Naive thymus-derived CD8-positive, alpha-beta T cell (primary cell): Measurements from ENCODE around the gene TRAPPC12. TPM values are rescaled to one million over a fixed set of nuclear protein-coding genes. Genes with fewer than 3 reads are reported as not detected.

Experiments used
- ATAC-seq, 2 donors: fragments of 150-1000 bp; cut with Tn5 transposase in 1 of 2; sonication (Bioruptor Pico), chemical (Tn5 transposase) in 1 of 2; 1 replicate in 1 of 2; 2 replicates in 1 of 2; pipeline ENCODE4 v1.10.0; 2021; ENCODE audit warnings: mild to moderate bottlenecking in 2 of 2, moderate library complexity in 2 of 2
- POLR2A ChIA-PET: fragments of 350-600 bp; sonication (Branson Sonifier 250); formaldehyde crosslinking; loops from one replicate; lab custom pipeline; 2021; ENCODE audit warnings: antibody characterized with exemption; lab: Charles Lee
- DNase-seq, 10 donors: peaks; one replicate each; pipeline versions ENCODE4 v3.0.0 to v3.0.0-alpha.2; 2020 to 2022
- H3K27ac Mint-ChIP-seq, 10 donors: one replicate each; pipeline ENCODE4 v1.8.0; 2020 to 2022; ENCODE audit warnings: mild to moderate bottlenecking in 10 of 10, mixed read lengths in 10 of 10, moderate library complexity in 4 of 10, inconsistent platforms in 1 of 10
- H3K27me3 Mint-ChIP-seq, 5 donors: one replicate each; pipeline ENCODE4 v1.8.0; 2021 to 2022; ENCODE audit warnings: mixed read lengths in 5 of 5
- H3K36me3 Mint-ChIP-seq, 3 donors: one replicate each; pipeline ENCODE4 v1.8.0; 2020 to 2022; ENCODE audit warnings: mixed read lengths in 3 of 3, mild to moderate bottlenecking in 2 of 3, inconsistent platforms in 1 of 3
- H3K4me1 Mint-ChIP-seq, 4 donors: one replicate each; pipeline ENCODE4 v1.8.0; 2021 to 2022; ENCODE audit warnings: mixed read lengths in 4 of 4
- H3K4me3 Mint-ChIP-seq, 10 donors: one replicate each; pipeline ENCODE4 v1.8.0; 2020 to 2022; ENCODE audit warnings: mild to moderate bottlenecking in 10 of 10, mixed read lengths in 10 of 10, moderate library complexity in 6 of 10, inconsistent platforms in 1 of 10
- H3K9me3 Mint-ChIP-seq, 9 donors: one replicate each; pipeline ENCODE4 v1.8.0; 2020 to 2022; ENCODE audit warnings: mixed read lengths in 9 of 9, mild to moderate bottlenecking in 3 of 9, inconsistent platforms in 1 of 9, moderate library complexity in 1 of 9
- polyA plus RNA-seq, 3 donors: library from polyadenylated mRNA; unstranded; fragments of 300-500 nt; fragmentation: Illumina TruSeq; gene quantifications; one replicate each; pipeline ENCODE4 v1.2.3, GENCODE V29; 2021
- total RNA-seq, 8 experiments: library from RNA in 2 of 8; stranded (reverse) in 2 of 8; gene quantifications; one replicate each; pipeline ENCODE4 v1.2.3 and lab custom pipeline; 2021 to 2026

TRAPPC12 gene
- total and polyA plus RNA-seq, 5 experiments from 2014 or later = 23.8 to 162 (median 44.0) TPM

DNA sequence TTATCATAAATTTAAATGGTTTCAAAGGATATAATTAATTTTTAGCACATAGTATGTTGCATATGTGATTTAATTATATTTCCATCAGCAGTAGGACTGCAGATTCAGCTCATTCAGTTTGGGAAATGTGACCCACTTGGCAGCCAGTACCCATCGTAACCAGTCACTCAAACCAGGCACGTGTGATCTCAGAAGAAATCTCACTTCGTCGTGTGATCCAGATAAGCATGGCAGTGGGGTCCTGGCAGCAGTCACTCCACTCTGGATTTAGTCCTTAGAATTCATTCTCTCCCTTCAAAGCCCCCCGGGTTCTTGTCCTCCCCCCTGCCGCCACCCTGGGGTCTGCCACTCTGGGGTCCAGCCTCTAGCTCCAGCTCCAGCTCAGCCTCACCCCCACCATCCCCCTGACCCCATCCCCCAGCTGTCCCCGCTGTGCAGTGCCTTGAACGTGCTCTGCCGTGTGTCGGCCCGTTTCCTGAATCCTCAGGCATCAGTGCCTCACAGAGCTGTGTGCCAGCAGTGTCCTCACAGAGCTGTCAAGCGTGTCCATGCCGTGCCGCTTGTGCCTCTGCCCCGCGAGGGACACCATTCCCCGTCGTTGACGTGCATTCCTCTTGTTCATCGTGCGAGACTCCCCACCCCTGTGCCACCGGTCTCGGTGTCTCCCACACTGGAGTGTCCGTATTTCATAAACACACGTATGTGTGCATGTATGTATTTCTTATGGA, 34.8 kb downstream of the TRAPPC12 start:
- POLR2A ChIA-PET = no interaction called here
- H3K4me1 Mint-ChIP-seq = peaks cover 7 to 40% (median 15%) of the 10 kb centered on the region in 4 donors
- DNase-seq = no peak
- H3K36me3 Mint-ChIP-seq = peaks cover 0 to 69% (median 3%) of the 10 kb centered on the region in 3 donors
- H3K9me3 Mint-ChIP-seq = no peaks in the 10 kb centered on the region
- ATAC-seq = no peak
- no peak overlapping the region for H3K4me3 Mint-ChIP-seq
- H3K27me3 Mint-ChIP-seq = no peaks in the 10 kb centered on the region
- peak overlapping the region in 5 of 10 donors; percentile 9 to 51 (median 21) for H3K27ac Mint-ChIP-seq

DNA sequence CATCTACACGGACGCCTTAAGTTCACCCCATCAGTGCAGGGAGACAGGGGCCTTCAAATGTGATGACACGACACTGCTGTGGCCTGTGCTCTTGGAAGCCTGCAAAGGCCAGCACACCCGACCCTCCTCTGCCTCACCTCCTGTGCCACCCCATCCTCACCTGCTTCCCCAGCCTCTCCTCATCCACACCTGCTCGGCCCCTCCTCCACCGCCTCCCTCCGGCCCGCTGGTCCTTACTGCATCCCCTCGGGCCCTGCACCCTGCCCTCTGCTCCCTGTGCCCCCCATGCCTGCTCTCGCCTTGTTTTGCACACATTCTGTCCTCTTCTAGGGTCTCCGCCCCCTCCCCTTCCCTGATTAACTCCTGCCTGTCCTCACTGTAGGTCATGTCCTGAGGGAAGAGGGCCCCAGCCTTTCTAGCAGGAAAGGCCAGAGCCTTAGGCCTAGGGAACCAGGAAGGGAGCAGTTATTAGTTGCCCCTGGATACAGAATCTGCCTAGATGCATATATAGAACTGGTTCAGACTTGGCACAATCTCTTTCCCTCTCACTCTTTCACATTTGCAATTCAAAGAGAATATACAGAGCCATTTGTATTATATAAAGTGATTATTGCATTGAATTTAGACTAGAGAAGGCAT, 39.4 kb downstream of the TRAPPC12 start:
- DNase-seq = no peak
- H3K36me3 Mint-ChIP-seq = peaks cover 2 to 84% (median 5%) of the 10 kb centered on the region in 3 donors
- H3K27ac Mint-ChIP-seq = peak overlapping the region in 3 of 10 donors; percentile 28 to 77 (median 55)

DNA sequence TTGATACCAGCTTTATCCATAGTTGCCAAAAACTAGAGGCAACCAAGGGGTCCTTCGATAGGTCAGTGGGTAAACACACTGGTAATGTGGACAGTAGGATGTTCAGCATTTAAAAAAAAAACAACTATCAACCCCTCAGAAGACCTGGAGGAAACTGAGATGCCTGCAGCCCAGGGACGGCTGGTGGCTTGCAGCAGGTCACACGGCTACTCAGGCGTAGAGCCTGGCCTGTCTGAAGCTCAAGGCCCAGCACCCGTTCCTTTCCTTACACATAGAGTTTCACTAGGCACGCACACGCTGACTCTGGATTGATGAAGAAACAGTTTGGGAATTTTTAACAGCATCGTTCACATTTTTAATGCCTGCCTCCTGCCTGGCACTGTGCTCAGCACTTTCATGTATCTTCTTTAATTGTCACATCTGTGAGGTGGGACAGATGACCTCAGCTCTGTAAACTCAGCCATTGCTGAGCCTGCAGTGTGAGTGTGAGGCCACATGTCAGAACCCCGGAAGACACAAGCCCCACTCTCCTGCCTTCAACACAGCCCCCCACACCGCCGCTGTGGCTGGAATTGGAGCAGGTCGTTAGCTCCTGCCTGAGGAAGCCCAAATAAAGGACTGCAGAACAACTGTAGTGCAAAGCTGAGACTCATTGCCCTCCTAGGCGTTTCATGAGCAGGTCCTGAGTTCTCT, 40.7 kb downstream of the TRAPPC12 start:
- DNase-seq (no peak), ATAC-seq (no peak)
- Mint-ChIP-seq H3K27ac (no peak overlapping the region), H3K36me3 (peaks cover 4 to 83% (median 6%) of the 10 kb centered on the region in 3 donors), H3K27me3 (no peaks in the 10 kb centered on the region), H3K4me3 (no peak overlapping the region), H3K9me3 (no peaks in the 10 kb centered on the region), H3K4me1 (peaks cover 5 to 17% (median 12%) of the 10 kb centered on the region in 4 donors)
- POLR2A ChIA-PET = no interaction called here

More for the DNA sequence above, 39.4 kb downstream of the TRAPPC12 start:
- ATAC-seq = no peak
- Mint-ChIP-seq H3K4me1 (peaks cover 4 to 18% (median 10%) of the 10 kb centered on the region in 4 donors), H3K9me3 (no peaks in the 10 kb centered on the region), H3K4me3 (no peak overlapping the region), H3K27me3 (no peaks in the 10 kb centered on the region)
- POLR2A ChIA-PET = no interaction called here

DNA sequence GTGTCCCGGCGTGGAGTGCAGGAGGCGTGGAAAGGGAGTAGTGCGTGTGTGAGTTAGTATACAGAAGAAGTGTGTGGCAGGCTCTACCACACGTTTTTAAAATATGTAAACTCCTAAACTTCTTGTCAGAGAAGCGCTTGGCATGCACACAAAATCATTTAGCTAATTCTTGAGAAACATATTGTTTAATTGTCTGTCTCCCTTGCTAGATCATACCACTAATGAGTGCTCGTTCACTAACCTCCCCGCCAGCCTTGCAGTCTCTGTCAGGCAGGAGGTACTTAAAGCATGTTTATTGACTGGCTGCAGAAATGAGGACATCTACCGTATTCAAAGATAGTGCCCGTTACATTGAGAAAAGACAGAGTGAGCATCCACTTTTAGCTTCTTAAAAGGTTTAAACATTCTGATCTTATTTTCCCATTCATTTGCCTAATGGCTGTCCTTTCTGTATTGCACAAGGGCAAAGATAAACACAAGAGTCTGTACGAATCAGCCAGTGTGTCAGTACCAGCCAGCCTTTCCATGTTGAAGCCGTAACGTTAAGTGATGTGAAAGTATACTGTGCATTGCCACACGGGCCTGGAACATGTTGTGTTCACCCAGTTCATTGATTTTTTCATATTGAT, 41.4 kb downstream of the TRAPPC12 start:
- no peak for DNase-seq
- Mint-ChIP-seq H3K9me3 (no peaks in the 10 kb centered on the region), H3K4me3 (no peak overlapping the region), H3K27me3 (no peaks in the 10 kb centered on the region), H3K36me3 (peaks cover 4 to 83% (median 7%) of the 10 kb centered on the region in 3 donors), H3K27ac (peak overlapping the region in 3 of 10 donors; percentile 32 to 63 (median 37)), H3K4me1 (peaks cover 5 to 15% (median 12%) of the 10 kb centered on the region in 4 donors)
- POLR2A ChIA-PET = no interaction called here
- no peak for ATAC-seq

DNA sequence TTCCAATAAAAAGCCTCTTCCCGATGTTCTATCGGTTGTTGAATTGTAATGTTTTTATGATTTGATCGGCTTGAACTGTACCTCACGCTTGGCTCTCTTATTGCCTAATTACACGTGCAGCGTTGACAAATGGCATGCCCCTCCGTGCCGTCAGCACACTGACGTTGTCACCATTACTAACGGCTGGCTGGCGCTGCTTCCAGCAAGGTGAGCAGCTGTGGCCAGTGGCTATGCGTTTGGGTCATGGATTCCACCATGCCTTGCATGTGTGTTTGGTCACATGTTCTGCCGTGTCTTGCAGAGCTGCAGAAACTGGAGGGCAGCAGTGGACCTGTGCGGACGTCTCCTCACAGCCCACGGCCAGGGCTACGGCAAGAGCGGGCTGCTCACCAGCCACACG, 42.1 kb downstream of the TRAPPC12 start:
- Mint-ChIP-seq H3K27ac (peak overlapping the region in 1 of 10 donors; percentile 40), H3K4me1 (peaks cover 5 to 15% (median 11%) of the 10 kb centered on the region in 4 donors)

DNA sequence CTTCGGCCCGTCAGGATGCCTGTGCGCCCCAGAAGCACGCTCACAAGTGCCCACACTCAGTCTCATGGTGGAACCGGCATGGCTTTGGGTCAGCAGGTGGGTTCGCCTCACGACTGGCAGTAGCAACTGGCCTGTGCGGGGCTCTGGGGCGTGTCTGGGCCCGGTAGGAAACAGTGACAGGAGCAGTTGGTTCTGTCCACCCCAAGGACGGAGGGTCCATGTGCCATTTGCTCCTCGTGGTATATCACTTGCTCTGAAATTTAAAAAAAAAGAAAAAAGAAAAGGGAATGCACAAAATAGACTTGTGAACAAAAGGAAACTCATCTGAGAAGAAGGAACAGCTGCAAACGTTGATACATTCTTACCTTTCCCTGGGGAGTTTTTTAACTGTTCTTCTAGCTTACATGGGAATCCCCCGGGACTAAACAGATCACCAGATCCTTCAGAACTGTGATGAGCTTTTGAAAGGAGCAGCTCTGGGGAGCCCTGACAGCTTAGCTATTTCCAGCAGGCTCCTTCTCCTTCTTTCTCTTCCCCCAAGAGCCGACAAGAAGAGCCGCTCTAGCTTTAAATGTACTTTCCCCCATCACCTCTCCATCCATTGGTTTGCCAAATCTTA, 42.8 kb downstream of the TRAPPC12 start:
- ATAC-seq = no peak
- H3K27ac Mint-ChIP-seq = peak overlapping the region in 3 of 10 donors; percentile 8 to 51 (median 31)
- no peaks in the 10 kb centered on the region for H3K9me3 Mint-ChIP-seq
- peaks cover 4 to 89% (median 7%) of the 10 kb centered on the region in 3 donors for H3K36me3 Mint-ChIP-seq
- H3K4me3 Mint-ChIP-seq = no peak overlapping the region
- POLR2A ChIA-PET = no interaction called here
- DNase-seq = no peak
- no peaks in the 10 kb centered on the region for H3K27me3 Mint-ChIP-seq
- peaks cover 5 to 9% (median 9%) of the 10 kb centered on the region in 4 donors for H3K4me1 Mint-ChIP-seq

More for the DNA sequence above, 42.1 kb downstream of the TRAPPC12 start:
- H3K9me3 Mint-ChIP-seq = no peaks in the 10 kb centered on the region
- ATAC-seq (no peak), DNase-seq (no peak)
- peaks cover 4 to 88% (median 7%) of the 10 kb centered on the region in 3 donors for H3K36me3 Mint-ChIP-seq
- POLR2A ChIA-PET = no interaction called here
- no peaks in the 10 kb centered on the region for H3K27me3 Mint-ChIP-seq
- H3K4me3 Mint-ChIP-seq = no peak overlapping the region

DNA sequence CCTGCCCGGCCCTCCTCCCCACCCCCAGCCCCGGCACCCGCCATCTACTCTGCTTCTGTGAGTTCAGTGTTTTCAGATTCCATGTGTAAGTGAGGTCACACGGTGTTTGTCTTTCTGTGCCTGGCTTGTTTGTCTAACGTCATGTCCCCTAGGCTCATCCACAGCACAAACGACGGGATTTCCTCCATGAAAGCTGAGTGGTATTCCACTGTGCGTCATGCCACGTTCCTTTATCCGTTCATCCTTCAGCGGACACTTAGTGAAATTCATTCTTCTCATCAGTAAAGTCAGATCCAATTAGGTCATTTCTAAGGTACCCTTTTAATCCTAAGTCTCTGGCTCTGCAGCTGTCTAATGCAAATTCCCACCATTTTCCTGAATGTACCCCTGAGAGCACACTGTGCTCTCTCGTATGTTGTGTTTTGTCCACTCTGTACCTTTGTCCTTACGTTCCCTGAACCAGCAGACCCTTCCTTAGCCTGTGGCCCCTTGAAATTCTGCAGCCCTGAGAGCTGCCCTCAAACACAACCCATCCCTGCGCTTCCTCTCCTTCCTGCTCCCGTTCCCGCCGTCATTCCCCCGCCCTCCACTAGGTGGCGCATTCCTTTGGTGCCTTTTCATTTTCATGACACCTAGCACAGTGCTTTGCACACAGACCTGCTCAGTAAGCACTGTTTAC, 44.1 kb downstream of the TRAPPC12 start:
- H3K4me3 Mint-ChIP-seq = no peak overlapping the region
- H3K27me3 Mint-ChIP-seq = no peaks in the 10 kb centered on the region
- peaks cover 5 to 10% (median 8%) of the 10 kb centered on the region in 4 donors for H3K4me1 Mint-ChIP-seq
- H3K27ac Mint-ChIP-seq = peak overlapping the region in 6 of 10 donors; percentile 7 to 83 (median 54)
- peaks cover 4 to 89% (median 7%) of the 10 kb centered on the region in 3 donors for H3K36me3 Mint-ChIP-seq
- peak; percentile 35 to 84 (median 65) for DNase-seq
- POLR2A ChIA-PET = interaction anchor here (1.0 kb wide), 1 partner anchor 228 kb away, joined by 3 read pairs; no protein-coding TSS in a partner anchor
- H3K9me3 Mint-ChIP-seq = no peaks in the 10 kb centered on the region
- peak; percentile 59 to 65 for ATAC-seq

DNA sequence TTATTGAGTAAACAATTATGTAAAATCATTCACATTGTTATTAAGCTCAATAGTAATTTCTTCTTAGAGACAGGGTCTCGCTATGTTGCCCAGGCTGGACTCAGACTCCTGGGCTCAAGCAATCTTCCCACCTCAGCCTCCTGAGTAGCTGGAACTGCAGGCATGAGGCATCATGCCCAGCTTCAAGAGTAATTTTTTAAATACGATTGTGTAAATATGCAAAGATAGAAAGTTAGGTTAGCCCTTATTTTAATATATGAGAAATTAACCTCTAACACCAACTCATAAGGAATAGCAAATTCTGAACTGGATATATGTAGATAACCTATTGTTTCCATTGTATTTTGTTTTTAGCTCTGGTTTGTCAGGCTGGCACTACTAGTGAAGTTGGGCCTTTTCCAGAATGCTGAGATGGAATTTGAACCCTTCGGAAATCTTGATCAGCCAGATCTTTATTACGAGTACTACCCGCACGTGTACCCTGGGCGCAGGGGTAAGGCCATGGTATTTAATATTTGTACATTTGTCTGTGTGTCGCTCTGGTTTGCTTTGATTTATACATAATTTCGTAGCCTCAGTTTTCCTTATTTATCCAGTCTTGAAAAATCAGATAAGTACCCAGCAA, 44.8 kb downstream of the TRAPPC12 start:
- H3K4me1 Mint-ChIP-seq = peaks cover 5 to 11% (median 7%) of the 10 kb centered on the region in 4 donors
- DNase-seq (no peak), ATAC-seq (no peak)
- no peaks in the 10 kb centered on the region for H3K9me3 Mint-ChIP-seq
- POLR2A ChIA-PET = interaction anchor here (1.0 kb wide), 1 partner anchor 227 kb away, joined by 3 read pairs; no protein-coding TSS in a partner anchor
- H3K4me3 Mint-ChIP-seq = no peak overlapping the region
- peak overlapping the region in 3 of 10 donors; percentile 31 to 83 (median 68) for H3K27ac Mint-ChIP-seq
- H3K27me3 Mint-ChIP-seq = no peaks in the 10 kb centered on the region
- H3K36me3 Mint-ChIP-seq = peaks cover 4 to 89% (median 7%) of the 10 kb centered on the region in 3 donors

DNA sequence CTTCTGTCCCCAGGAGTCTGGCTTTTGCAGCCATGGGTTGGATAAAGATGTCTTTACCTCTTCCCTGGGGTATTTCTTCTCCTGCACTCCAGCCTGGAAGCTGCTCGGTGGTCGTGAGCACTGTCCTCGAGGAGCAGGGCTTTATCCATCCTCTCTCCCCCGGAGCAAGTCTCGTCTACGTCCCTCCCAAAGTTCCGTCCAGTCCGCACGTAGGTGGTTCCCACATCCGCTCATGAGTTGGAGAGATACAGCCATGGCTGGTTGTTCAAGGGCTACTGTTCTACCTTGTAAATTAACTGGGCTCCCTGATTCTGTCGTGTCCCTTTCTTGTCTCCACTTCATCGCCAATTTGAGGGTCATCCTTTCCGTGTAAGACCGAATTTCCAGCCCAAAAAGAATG, 47.1 kb downstream of the TRAPPC12 start:
- DNase-seq (no peak), ATAC-seq (no peak)
- H3K36me3 Mint-ChIP-seq = peaks cover 4 to 92% (median 12%) of the 10 kb centered on the region in 3 donors
- H3K4me3 Mint-ChIP-seq = no peak overlapping the region
- peaks cover 5 to 11% (median 7%) of the 10 kb centered on the region in 4 donors for H3K4me1 Mint-ChIP-seq
- H3K27ac Mint-ChIP-seq = no peak overlapping the region
- no peaks in the 10 kb centered on the region for H3K9me3 Mint-ChIP-seq
- POLR2A ChIA-PET = no interaction called here
- no peaks in the 10 kb centered on the region for H3K27me3 Mint-ChIP-seq

DNA sequence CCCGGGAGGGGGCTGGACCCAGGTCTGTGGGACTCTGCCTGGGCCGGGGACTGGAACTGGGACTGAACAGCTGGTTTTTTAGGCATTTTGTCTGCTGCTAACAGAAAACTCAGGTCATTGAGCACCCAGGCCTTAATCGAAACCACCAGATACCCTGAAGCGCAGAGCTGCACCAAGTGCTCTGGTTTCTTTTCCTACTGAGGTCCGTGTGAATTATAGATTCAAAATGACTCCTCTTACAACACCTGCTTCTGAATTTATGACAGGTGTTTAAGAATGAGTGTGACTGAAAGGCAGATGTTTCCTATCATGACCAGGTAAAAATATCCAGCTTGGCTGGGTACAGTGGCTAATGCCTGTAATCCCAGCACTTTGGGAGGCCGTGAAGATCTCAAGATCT, 47.8 kb downstream of the TRAPPC12 start:
- H3K4me3 Mint-ChIP-seq = no peak overlapping the region
- H3K27me3 Mint-ChIP-seq = no peaks in the 10 kb centered on the region
- H3K27ac Mint-ChIP-seq = no peak overlapping the region
- no peak for ATAC-seq
- POLR2A ChIA-PET = no interaction called here
- peaks cover 3 to 11% (median 7%) of the 10 kb centered on the region in 4 donors for H3K4me1 Mint-ChIP-seq
- no peaks in the 10 kb centered on the region for H3K9me3 Mint-ChIP-seq
- no peak for DNase-seq
- peaks cover 4 to 94% (median 12%) of the 10 kb centered on the region in 3 donors for H3K36me3 Mint-ChIP-seq

DNA sequence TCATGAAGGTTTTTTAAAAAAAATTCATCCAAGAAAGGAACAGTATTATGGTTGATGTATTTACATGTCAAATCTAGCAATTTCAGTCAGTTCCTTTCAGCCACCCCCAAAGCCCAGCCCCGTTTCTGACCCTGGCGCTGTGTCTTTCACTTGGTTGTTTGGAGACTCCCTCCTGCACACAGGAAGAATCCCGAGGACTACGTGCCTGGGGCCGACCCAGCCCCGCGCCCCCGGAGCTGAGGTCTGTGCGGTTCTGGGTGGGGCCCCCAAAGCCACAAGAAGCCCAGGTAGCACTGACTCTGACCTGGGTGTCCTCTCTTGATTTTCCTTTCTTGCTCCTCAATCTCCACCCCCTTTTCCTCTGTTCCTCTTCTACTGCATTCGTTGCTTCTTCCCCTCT, 49.1 kb downstream of the TRAPPC12 start:
- POLR2A ChIA-PET = no interaction called here
- peak overlapping the region in 4 of 10 donors; percentile 49 to 81 (median 63) for H3K27ac Mint-ChIP-seq
- no peak for ATAC-seq
- no peaks in the 10 kb centered on the region for H3K9me3 Mint-ChIP-seq
- peaks cover 4 to 86% (median 12%) of the 10 kb centered on the region in 3 donors for H3K36me3 Mint-ChIP-seq
- H3K27me3 Mint-ChIP-seq = no peaks in the 10 kb centered on the region
- no peak for DNase-seq
- no peak overlapping the region for H3K4me3 Mint-ChIP-seq
- H3K4me1 Mint-ChIP-seq = peaks cover 3 to 13% (median 6%) of the 10 kb centered on the region in 4 donors
